ENCODE data around the gene DDX25. TPM values are rescaled to one million over a fixed set of nuclear protein-coding genes. Genes with fewer than 3 reads are reported as not detected.

Gene DDX25
- total RNA-seq, 2 experiments from 2014 or later, result not detected

- DNase-seq (no peak), ATAC-seq (ENCODE audit: poor library complexity) (no peak)
- Mint-ChIP-seq H3K4me1 (ENCODE audit: low read depth) (peaks cover 59% of the 10 kb centered on the region), H3K27me3 (peaks cover 31% of the 10 kb centered on the region), H3K27ac (no peak overlapping the region), H3K4me3 (peak overlapping the region; percentile 58), H3K36me3 (ENCODE audit: low read depth) (peaks cover 35% of the 10 kb centered on the region), H3K9me3 (no peaks in the 10 kb centered on the region)
- CTCF ChIA-PET, result no interaction called here
- Histone ChIP-seq H3K27me3 (ENCODE audit: control insufficient read depth in 1 of 2, insufficient read depth in 2 of 2, low read length in 2 of 2) (peaks cover 9 to 27% of the 10 kb centered on the region in 2 experiments), H3K4me3 (ENCODE audit: low read length) (no peak overlapping the region), H3K36me3 (ENCODE audit: insufficient read depth, low read length) (peaks cover 19% of the 10 kb centered on the region), H3K4me1 (ENCODE audit: insufficient read depth, low read length) (peaks cover 29% of the 10 kb centered on the region), H3K27ac (ENCODE audit: low read depth in 1 of 2, low read length in 2 of 2) (no peak overlapping the region), H3K9me3 (ENCODE audit: control insufficient read depth in 1 of 2, insufficient read depth in 1 of 2, low read length in 2 of 2) (peaks cover 0 to 6% of the 10 kb centered on the region in 2 experiments)
- intact Hi-C loops (cut with DNase I, micrococcal nuclease), result loop anchor here (2.0 to 5.0 kb wide), 5 partner anchors 15 to 1275 kb away; partner anchors contain the start of genes CHEK1 (in 1 of the 2), FOXRED1 (in 1 of the 2), HYLS1 (in 1 of the 2) and SRPRA (in 1 of the 2)
- TF ChIP-seq CTCF (IDR thresholded peaks at IDR 0.05), result no peak
- POLR2A ChIA-PET, result interaction anchor here (2.5 kb wide), 1 partner anchor 14 kb away, joined by 67 read pairs; the partner anchor contains the start of gene HYLS1
Observed at GRCh38 chr11:125901872-125902271, 2.4 kb upstream of the DDX25 start.

GRCh38 chr11:125902277-125902926 lies 1.9 kb upstream of the DDX25 start:
- TF ChIP-seq CTCF (IDR thresholded peaks at IDR 0.05), result no peak
- Histone ChIP-seq H3K9me3 (ENCODE audit: control insufficient read depth in 1 of 2, insufficient read depth in 1 of 2, low read length in 2 of 2) (peaks cover 0 to 6% of the 10 kb centered on the region in 2 experiments), H3K36me3 (ENCODE audit: insufficient read depth, low read length) (peaks cover 19% of the 10 kb centered on the region), H3K4me1 (ENCODE audit: insufficient read depth, low read length) (peaks cover 29% of the 10 kb centered on the region), H3K27ac (ENCODE audit: low read depth in 1 of 2, low read length in 2 of 2) (peak overlapping the region; percentile 55), H3K27me3 (ENCODE audit: control insufficient read depth in 1 of 2, insufficient read depth in 2 of 2, low read length in 2 of 2) (peaks cover 9 to 27% of the 10 kb centered on the region in 2 experiments), H3K4me3 (ENCODE audit: low read length) (peak overlapping the region; percentile 86)
- Mint-ChIP-seq H3K4me3 (peak overlapping the region; percentile 95), H3K4me1 (ENCODE audit: low read depth) (peaks cover 53% of the 10 kb centered on the region), H3K27me3 (peaks cover 34% of the 10 kb centered on the region), H3K9me3 (no peaks in the 10 kb centered on the region), H3K36me3 (ENCODE audit: low read depth) (peaks cover 33% of the 10 kb centered on the region), H3K27ac (peak overlapping the region; percentile 88)
- ChIA-PET CTCF (interaction anchor here (1.3 kb wide), 1 partner anchor 28 kb away, joined by 4 read pairs; no protein-coding TSS in a partner anchor), POLR2A (interaction anchor here (0.9 to 2.5 kb wide), 9 partner anchors 12 to 578 kb away, joined by 3 to 67 read pairs (median 6); partner anchors contain the start of genes CHEK1, DCPS, FAM118B and FOXRED1)
- no peak for ATAC-seq (ENCODE audit: poor library complexity)
- intact Hi-C loops (cut with DNase I, micrococcal nuclease), result loop anchor here (2.0 to 5.0 kb wide), 5 partner anchors 16 to 1275 kb away; partner anchors contain the start of genes CHEK1 (in 1 of the 2), FOXRED1 (in 1 of the 2), HYLS1 (in 1 of the 2) and SRPRA (in 1 of the 2)
- DNase-seq, result no peak

DNA sequence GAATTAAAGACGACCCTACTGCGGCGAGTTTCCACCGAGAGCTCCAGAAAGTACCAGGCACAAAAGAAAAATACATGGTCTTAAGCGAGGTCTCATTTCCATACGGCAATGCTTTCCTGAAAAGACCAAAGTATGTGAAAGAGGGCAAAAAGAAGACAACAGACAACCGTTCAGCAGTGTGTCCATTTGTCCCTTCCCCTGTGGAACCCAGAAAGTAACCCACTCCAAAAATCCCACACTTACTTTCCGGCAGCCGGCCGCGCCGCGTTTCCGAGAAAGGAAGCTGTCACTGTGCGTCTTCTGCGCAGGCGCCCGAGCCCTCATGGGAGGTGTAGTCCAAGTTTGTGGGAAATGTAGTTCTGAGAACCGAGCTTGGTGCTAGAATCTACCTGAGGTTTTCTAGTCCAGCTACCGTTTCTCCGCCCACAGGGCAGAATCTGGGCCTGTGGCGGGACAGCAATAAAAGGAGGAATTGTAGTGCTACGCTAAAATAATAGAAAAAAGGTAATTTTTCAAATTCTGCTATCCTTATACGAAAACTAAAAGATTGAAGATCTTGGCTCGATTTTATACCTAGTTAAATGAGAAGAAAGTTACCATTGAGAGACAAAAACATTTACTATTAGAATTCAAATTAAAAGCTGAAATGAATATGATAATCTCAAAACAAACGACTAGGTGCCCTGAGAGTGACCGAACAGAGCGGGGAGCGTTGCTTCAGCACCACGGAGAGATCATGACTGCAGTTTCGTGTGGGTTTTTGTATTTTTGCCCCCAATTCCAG lies 1.2 kb upstream of the DDX25 start, which contains the start of gene PUS3:
Gene PUS3 (minus strand): TSS at position 280 of the 784 bp plus-strand sequence. CDS start 6,922 bp downstream, outside the sequence.
- intact Hi-C loops (cut with DNase I, micrococcal nuclease), result loop anchor here (1.0 to 5.0 kb wide), 7 partner anchors 16 to 1276 kb away; partner anchors contain the start of genes HYLS1 (in 2 of the 2), CHEK1 (in 1 of the 2), FOXRED1 (in 1 of the 2) and SRPRA (in 1 of the 2)
- ChIA-PET CTCF (interaction anchor here (0.7 to 1.6 kb wide), 3 partner anchors 10 to 28 kb away, joined by 3 to 4 read pairs (median 3); no protein-coding TSS in a partner anchor), POLR2A (interaction anchor here (0.6 to 2.5 kb wide), 11 partner anchors 13 to 577 kb away, joined by 3 to 67 read pairs (median 6); partner anchors contain the start of genes CDON, CHEK1, DCPS and FAM118B)
- no peak for TF ChIP-seq CTCF (IDR thresholded peaks at IDR 0.05)
- Mint-ChIP-seq H3K4me1 (ENCODE audit: low read depth) (peaks cover 46% of the 10 kb centered on the region), H3K36me3 (ENCODE audit: low read depth) (peaks cover 28% of the 10 kb centered on the region), H3K27me3 (peaks cover 41% of the 10 kb centered on the region), H3K27ac (peak within 1 kb of the TSS; percentile 88), H3K4me3 (peak within 1 kb of the TSS; percentile 95), H3K9me3 (no peaks in the 10 kb centered on the region)
- ATAC-seq (ENCODE audit: poor library complexity) (peak; percentile 93), DNase-seq (peak; percentile 75 to 92 (median 84))
- Histone ChIP-seq H3K9me3 (ENCODE audit: control insufficient read depth in 1 of 2, insufficient read depth in 1 of 2, low read length in 2 of 2) (peaks cover 0 to 6% of the 10 kb centered on the region in 2 experiments), H3K27me3 (ENCODE audit: control insufficient read depth in 1 of 2, insufficient read depth in 2 of 2, low read length in 2 of 2) (peaks cover 9 to 27% of the 10 kb centered on the region in 2 experiments), H3K36me3 (ENCODE audit: insufficient read depth, low read length) (peaks cover 15% of the 10 kb centered on the region), H3K27ac (ENCODE audit: low read depth in 1 of 2, low read length in 2 of 2) (peak within 1 kb of the TSS; percentile 55), H3K4me1 (ENCODE audit: insufficient read depth, low read length) (peaks cover 29% of the 10 kb centered on the region), H3K4me3 (ENCODE audit: low read length) (peak within 1 kb of the TSS; percentile 86)

Measured in CD4-positive, alpha-beta T cell (primary cell).